Smooth muscle cell (in vitro differentiated cells): ENCODE results near the gene ISG15. TPM values are rescaled to one million over a fixed set of nuclear protein-coding genes. Genes with fewer than 3 reads are reported as not detected.

Source experiments
- DNase-seq: peaks from one replicate; lab custom pipeline; 2025; ENCODE audit not compliant: unreplicated experiment; lab: John Stamatoyannopoulos, UW
- H2AFZ ChIP-seq: fragments of 200-600 bp; sonication (generic); 2 replicates; pipeline ENCODE4 v1.6.0; 2016; ENCODE audit warnings: antibody characterized with exemption, low read depth, mild to moderate bottlenecking
- H3F3A ChIP-seq: fragments of 200-600 bp; sonication (generic); 2 replicates; pipeline ENCODE4 v1.6.0; 2017; ENCODE audit warnings: antibody characterized with exemption, low read depth
- H3K27ac ChIP-seq: fragments of 200-600 bp; sonication (generic); 2 replicates; pipeline ENCODE4 v1.5.1; 2016; ENCODE audit warnings: low read depth, mild to moderate bottlenecking
- H3K27me3 ChIP-seq: fragments of 200-600 bp; sonication (generic); 2 replicates; pipeline ENCODE4 v1.6.1; 2016; ENCODE audit warnings: low read depth, mild to moderate bottlenecking
- H3K36me3 ChIP-seq: fragments of 200-600 bp; sonication (generic); 2 replicates; pipeline ENCODE4 v1.5.1; 2016; ENCODE audit warnings: low read depth
- H3K4me1 ChIP-seq: fragments of 200-600 bp; sonication (generic); 2 replicates; pipeline ENCODE4 v1.5.1; 2016; ENCODE audit warnings: low read depth
- H3K4me2 ChIP-seq: fragments of 200-600 bp; sonication (generic); 2 replicates; pipeline ENCODE4 v1.6.0; 2016; ENCODE audit warnings: mild to moderate bottlenecking
- H3K4me3 ChIP-seq: fragments of 200-600 bp; sonication (generic); 2 replicates; pipeline ENCODE4 v1.5.1; 2016; ENCODE audit warnings: mild to moderate bottlenecking
- H3K79me2 ChIP-seq: fragments of 200-600 bp; sonication (generic); 2 replicates; pipeline ENCODE4 v1.6.0; 2016; ENCODE audit warnings: low read depth, mild to moderate bottlenecking
- H3K9ac ChIP-seq: fragments of 200-600 bp; sonication (generic); 2 replicates; pipeline ENCODE4 v1.6.0; 2016; ENCODE audit warnings: low read depth
- H3K9me3 ChIP-seq: fragments of 200-600 bp; sonication (generic); replicated peaks from 2 replicates; pipeline ENCODE4 v1.5.1; 2016; ENCODE audit warnings: low read depth
- H4K20me1 ChIP-seq: fragments of 200-600 bp; sonication (generic); 2 replicates; pipeline ENCODE4 v1.6.0; 2016; ENCODE audit warnings: low read depth
- CTCF ChIP-seq: fragments of 200-600 bp; sonication (generic); IDR thresholded peaks from 2 replicates; pipeline ENCODE4 v1.5.1; 2017; ENCODE audit warnings: borderline replicate concordance, mild to moderate bottlenecking, antibody characterized with exemption; ENCODE audit not compliant: insufficient read depth, poor library complexity, severe bottlenecking
- WGBS: methylation state at CpG from one replicate; pipeline ENCODE4 v1.1.7; 2016; ENCODE audit warnings: low lambda C conversion rate; 5-methylcytosine and 5-hydroxymethylcytosine counted together
- polyA plus RNA-seq: library from polyadenylated mRNA; unstranded; fragments of >200 nt; fragmentation: Nextera tagmentation; extraction: Ambion mirVana; gene quantifications from 2 replicates; pipeline ENCODE4 v1.2.1, GENCODE V29; 2016
- total RNA-seq: library from RNA; depleted of rRNA; stranded (reverse); fragments of >200 nt; gene quantifications from 2 replicates; pipeline ENCODE4 v1.2.3, GENCODE V29; 2014

Gene ISG15
- 49.1 and 109 TPM in 2 replicates for total RNA-seq
- polyA plus RNA-seq, result 147 and 148 TPM in 2 replicates

- Histone ChIP-seq H3K79me2 (no peaks in the 10 kb centered on the region), H3K27me3 (no peaks in the 10 kb centered on the region), H3K9me3 (no peaks in the 10 kb centered on the region), H2AFZ (peak within 1 kb of the TSS; percentile 29), H3K4me3 (peak within 1 kb of the TSS; percentile 60), H3K36me3 (no peaks in the 10 kb centered on the region), H3F3A (peaks cover 4% of the 10 kb centered on the region), H4K20me1 (no peaks in the 10 kb centered on the region), H3K4me2 (peak within 1 kb of the TSS; percentile 83), H3K9ac (peak within 1 kb of the TSS; percentile 40), H3K27ac (peak within 1 kb of the TSS; percentile 42), H3K4me1 (peaks cover 14% of the 10 kb centered on the region)
- DNase-seq, result peak; percentile 53
- no peak for TF ChIP-seq CTCF
- 12% methylated on average over 30 of the region's 30 CpGs for WGBS
Observed at GRCh38 chr1:1013105-1013921, at the start of gene ISG15. TSS of gene ISG15 (plus strand) at chr1:1013497. CDS start at chr1:1013574, 77 bp downstream.

- Histone ChIP-seq H3K9ac (no peak overlapping the region), H3K36me3 (no peaks in the 10 kb centered on the region), H3K4me1 (peaks cover 7% of the 10 kb centered on the region), H3K27me3 (no peaks in the 10 kb centered on the region), H3F3A (no peaks in the 10 kb centered on the region), H4K20me1 (no peaks in the 10 kb centered on the region), H3K79me2 (peaks cover under 1% of the 10 kb centered on the region), H2AFZ (no peak overlapping the region), H3K9me3 (no peaks in the 10 kb centered on the region), H3K4me2 (no peak overlapping the region), H3K4me3 (no peak overlapping the region), H3K27ac (no peak overlapping the region)
- 97% methylated on average over 39 of the region's 47 CpGs for WGBS
- no peak for TF ChIP-seq CTCF
- DNase-seq, result no peak
Observed at GRCh38 chr1:963746-964525, 49.4 kb upstream of the ISG15 start.

GRCh38 chr1:964691-965525, 48.4 kb upstream of the ISG15 start:
- no peak overlapping the region for H3K4me3 ChIP-seq
- peaks cover 7% of the 10 kb centered on the region for H3K4me1 ChIP-seq
- no peaks in the 10 kb centered on the region for H3K9me3 ChIP-seq
- H3K27ac ChIP-seq, result no peak overlapping the region
- H3F3A ChIP-seq, result no peaks in the 10 kb centered on the region
- no peaks in the 10 kb centered on the region for H3K27me3 ChIP-seq
- WGBS, result 96% methylated on average over 30 of the region's 51 CpGs
- no peaks in the 10 kb centered on the region for H4K20me1 ChIP-seq
- H2AFZ ChIP-seq, result no peak overlapping the region
- H3K9ac ChIP-seq, result no peak overlapping the region
- TF ChIP-seq CTCF, result no peak
- no peaks in the 10 kb centered on the region for H3K79me2 ChIP-seq
- H3K4me2 ChIP-seq, result no peak overlapping the region
- no peak for DNase-seq
- H3K36me3 ChIP-seq, result no peaks in the 10 kb centered on the region
